HUES64 (cell line): ENCODE measurements around the gene PCDH15.

Source experiments
- H3K27ac ChIP-seq: 2 replicates; pipeline ENCODE4 v1.7.0; 2013; ENCODE audit warnings: low read depth, low read length, inconsistent platforms
- H3K27me3 ChIP-seq: 2 replicates; pipeline ENCODE4 v1.6.1; 2013; ENCODE audit warnings: mild to moderate bottlenecking, low read length; ENCODE audit not compliant: insufficient read depth
- H3K36me3 ChIP-seq: 2 replicates; pipeline ENCODE4 v1.6.1; 2013; ENCODE audit warnings: mild to moderate bottlenecking, low read length; ENCODE audit not compliant: insufficient read depth
- H3K4me1 ChIP-seq: 2 replicates; pipeline ENCODE4 v1.6.1; 2013; ENCODE audit warnings: mild to moderate bottlenecking, low read length, moderate library complexity; ENCODE audit not compliant: insufficient read depth
- H3K4me3 ChIP-seq: 2 replicates; pipeline ENCODE4 v1.5.1; 2013; ENCODE audit warnings: mild to moderate bottlenecking, low read length, moderate library complexity
- H3K9ac ChIP-seq: 2 replicates; pipeline ENCODE4 v1.6.1; 2013; ENCODE audit warnings: mild to moderate bottlenecking, low read depth, low read length
- H3K9me3 ChIP-seq: 2 replicates; pipeline ENCODE4 v1.6.1; 2013; ENCODE audit warnings: low read depth, low read length; ENCODE audit not compliant: insufficient read depth
- WGBS: fragments of 150-250, 120-280 bp; methylation state at CpG from one replicate; pipeline ENCODE4 v1.1.7; 2013; ENCODE audit warnings: missing lambda C conversion rate; 5-methylcytosine and 5-hydroxymethylcytosine counted together

Gene PCDH15

DNA sequence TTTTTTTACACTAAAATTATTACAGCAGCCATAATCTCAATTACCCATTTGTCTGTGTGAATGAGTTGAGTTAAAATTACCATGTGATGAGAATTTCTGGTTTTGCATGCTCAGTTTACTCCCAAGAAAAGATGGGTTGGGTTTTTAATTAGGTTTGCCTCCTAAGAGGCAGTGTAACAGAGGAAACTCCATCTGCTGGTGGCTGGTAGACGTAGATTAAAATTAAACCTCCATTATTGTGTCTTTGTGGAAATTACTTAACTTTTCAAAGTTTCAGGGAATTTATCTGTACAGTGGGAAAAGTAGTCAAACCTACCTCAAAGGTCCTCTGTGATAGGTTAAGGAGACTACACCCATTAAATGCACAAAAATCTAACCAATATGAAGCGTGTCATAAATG, 954.2 kb downstream of the PCDH15 start:
- Histone ChIP-seq H3K9me3 (no peaks in the 10 kb centered on the region), H3K27me3 (no peaks in the 10 kb centered on the region), H3K27ac (no peak overlapping the region), H3K4me3 (no peak overlapping the region), H3K9ac (no peak overlapping the region), H3K36me3 (no peaks in the 10 kb centered on the region), H3K4me1 (peaks cover 9% of the 10 kb centered on the region)
- WGBS, result 80% methylated on average over 1 of the region's 2 CpGs

DNA sequence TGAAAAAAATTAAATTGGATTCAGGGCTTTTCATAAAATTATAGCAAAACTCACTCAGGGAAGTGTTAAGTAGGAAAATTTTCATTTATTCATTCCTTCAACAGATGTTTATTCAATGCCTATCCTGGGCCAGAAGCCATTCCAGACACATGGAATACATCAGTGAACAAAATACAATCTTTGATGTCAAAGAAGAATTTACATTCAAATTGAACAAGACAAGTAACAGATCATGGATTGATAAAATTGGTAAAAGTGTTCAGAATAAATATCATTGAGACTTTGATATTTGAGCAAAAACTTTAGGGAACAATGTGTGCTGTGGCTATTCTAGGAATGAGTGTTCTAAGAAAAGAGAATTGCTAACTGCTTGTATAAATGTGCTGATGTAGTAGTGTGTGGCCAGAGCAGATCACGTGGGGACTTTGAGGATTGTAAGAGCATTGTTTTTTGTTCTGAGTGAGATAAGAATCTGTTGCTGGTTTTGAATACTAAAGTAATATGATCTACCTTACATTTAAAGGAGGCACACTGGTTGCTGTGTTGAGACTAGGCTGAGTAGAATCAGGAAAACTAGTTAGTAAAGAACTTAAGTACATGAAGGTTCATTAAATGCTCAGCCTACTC, 957.2 kb downstream of the PCDH15 start:
- no peaks in the 10 kb centered on the region for H3K36me3 ChIP-seq
- H3K27ac ChIP-seq, result no peak overlapping the region
- WGBS, result 69% methylated on average over 1 of the region's 1 CpG
- no peaks in the 10 kb centered on the region for H3K27me3 ChIP-seq
- peaks cover 9% of the 10 kb centered on the region for H3K4me1 ChIP-seq
- H3K9me3 ChIP-seq, result no peaks in the 10 kb centered on the region
- no peak overlapping the region for H3K9ac ChIP-seq
- H3K4me3 ChIP-seq, result no peak overlapping the region

DNA sequence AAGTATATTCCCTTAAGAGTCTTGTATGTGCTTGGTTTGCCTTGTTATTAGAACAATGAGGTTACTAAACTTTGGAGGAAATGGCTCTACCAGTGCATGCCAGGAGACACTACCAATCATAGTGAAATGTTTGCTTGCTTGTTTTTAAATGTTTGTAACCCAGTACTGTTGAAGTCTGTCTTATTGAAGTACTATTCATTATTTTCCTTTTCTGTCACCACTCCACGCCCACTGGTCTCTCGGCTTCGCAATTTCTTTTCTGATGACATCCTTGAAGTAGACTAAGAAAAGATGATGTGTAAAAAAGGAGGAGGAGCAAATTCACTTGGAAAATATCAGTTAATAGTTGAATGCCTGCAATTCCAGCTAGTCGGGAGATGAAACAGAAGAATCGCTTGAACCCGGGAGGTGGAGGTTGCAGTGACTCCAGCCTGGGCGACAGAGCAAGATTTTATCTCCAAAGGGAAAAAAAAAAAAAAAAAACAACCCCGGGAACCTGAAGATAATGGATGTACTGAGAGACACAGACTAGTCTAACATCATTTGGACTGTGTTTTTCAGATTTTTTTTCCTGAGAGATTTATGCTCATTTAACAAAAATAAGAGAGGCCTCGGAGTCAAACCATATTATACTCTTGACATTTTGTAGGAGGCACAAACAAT, 959.4 kb downstream of the PCDH15 start:
- no peak overlapping the region for H3K4me3 ChIP-seq
- H3K9ac ChIP-seq, result no peak overlapping the region
- H3K27me3 ChIP-seq, result no peaks in the 10 kb centered on the region
- H3K4me1 ChIP-seq, result peaks cover 9% of the 10 kb centered on the region
- WGBS, result 89% methylated on average over 7 of the region's 9 CpGs
- no peaks in the 10 kb centered on the region for H3K36me3 ChIP-seq
- H3K27ac ChIP-seq, result no peak overlapping the region
- no peaks in the 10 kb centered on the region for H3K9me3 ChIP-seq

DNA sequence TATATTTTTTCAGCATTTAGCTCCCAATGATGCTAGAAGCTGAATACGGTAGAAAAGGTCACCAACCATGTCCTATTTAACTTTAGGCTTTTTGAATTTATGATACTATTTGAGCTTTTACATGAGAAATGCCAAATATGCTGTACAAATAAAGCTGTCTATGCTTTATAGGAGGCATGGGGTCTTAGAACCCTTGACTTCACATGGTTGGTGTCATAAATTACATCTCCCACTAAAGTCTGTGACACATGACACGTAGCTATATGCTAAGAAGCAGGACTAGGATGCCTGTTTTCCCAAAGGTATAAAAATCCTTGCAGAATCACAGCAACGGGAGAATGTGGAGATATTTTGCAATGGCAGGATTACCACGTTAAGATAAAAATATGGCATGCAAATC, 960.4 kb downstream of the PCDH15 start:
- Histone ChIP-seq H3K36me3 (no peaks in the 10 kb centered on the region), H3K9me3 (no peaks in the 10 kb centered on the region), H3K27me3 (no peaks in the 10 kb centered on the region), H3K9ac (no peak overlapping the region), H3K4me3 (no peak overlapping the region), H3K27ac (no peak overlapping the region), H3K4me1 (peaks cover 9% of the 10 kb centered on the region)
- WGBS, result 85% methylated on average over 2 of the region's 4 CpGs

DNA sequence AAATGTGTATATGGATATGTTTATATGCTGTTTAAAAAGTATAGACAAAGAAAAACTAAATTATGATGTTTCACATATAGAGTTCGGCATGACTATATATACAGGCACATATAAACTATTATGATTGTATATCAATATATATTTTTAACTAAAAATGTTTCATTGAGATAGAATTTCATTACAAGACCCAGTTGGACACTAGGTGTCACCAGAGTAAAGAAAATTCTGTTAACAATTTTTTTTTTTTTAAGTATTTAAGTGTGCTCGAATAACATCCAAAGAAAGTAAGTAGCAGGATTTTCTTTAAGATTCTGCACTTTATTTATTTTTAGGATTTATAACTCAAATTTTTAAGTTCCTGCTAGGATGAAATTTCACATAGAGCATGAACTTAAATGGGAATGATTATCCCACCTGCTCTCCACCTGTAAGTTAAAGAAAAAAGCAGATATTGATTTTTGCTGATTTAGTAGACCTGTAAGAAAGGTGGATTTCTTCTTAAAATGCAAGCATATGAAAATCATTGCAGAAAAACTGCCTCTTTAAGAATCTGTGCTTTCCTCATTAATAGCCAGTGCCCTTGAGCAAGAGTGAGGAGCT, 961.5 kb downstream of the PCDH15 start:
- Histone ChIP-seq H3K36me3 (no peaks in the 10 kb centered on the region), H3K4me1 (peaks cover 9% of the 10 kb centered on the region), H3K4me3 (no peak overlapping the region), H3K9me3 (no peaks in the 10 kb centered on the region), H3K9ac (no peak overlapping the region), H3K27me3 (no peaks in the 10 kb centered on the region), H3K27ac (no peak overlapping the region)
- WGBS, result no CpG with 5 or more reads among the region's 2 CpGs

DNA sequence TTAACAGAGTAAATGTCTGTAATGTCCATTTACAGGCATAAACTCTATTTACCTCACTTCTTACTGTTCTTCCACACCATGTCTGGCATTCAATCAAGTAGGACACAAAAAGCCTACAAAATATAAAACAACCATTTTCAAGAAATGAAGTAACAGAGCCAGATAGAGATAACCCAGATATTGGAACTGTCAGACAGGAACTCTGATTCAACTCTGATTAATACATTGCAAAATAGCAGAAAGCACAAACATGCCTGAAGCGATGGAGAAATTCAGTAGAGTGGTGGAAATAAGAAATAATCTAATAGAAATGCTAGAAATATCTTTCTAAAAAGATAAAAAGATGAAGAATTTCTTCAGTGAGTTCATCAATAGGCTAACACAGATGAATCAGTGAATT, 964.4 kb downstream of the PCDH15 start:
- WGBS, result no CpG with 5 or more reads among the region's 1 CpG
- H3K4me3 ChIP-seq, result no peak overlapping the region
- H3K9ac ChIP-seq, result no peak overlapping the region
- no peaks in the 10 kb centered on the region for H3K27me3 ChIP-seq
- no peaks in the 10 kb centered on the region for H3K4me1 ChIP-seq
- no peaks in the 10 kb centered on the region for H3K36me3 ChIP-seq
- no peaks in the 10 kb centered on the region for H3K9me3 ChIP-seq
- H3K27ac ChIP-seq, result no peak overlapping the region

DNA sequence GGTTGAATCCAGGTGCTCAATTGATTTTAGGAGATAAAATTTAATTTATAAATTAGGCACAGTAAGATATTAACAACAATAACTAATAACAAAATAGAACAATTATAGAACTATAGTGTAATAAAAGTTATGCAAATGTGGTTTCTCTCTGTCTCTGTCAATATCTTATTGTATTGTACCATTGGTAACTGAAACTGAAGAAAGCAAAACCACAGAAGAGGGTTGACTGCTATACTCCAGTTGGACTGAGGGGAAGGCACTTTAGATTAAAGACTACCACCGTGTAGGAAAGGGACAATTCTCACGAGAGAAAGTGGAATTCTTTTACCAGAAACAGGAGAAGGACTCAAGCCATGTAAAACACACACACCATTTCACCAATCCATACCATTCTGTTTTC, 967.1 kb downstream of the PCDH15 start:
- Histone ChIP-seq H3K9me3 (no peaks in the 10 kb centered on the region), H3K27ac (no peak overlapping the region), H3K4me1 (no peaks in the 10 kb centered on the region), H3K4me3 (no peak overlapping the region), H3K27me3 (no peaks in the 10 kb centered on the region), H3K36me3 (no peaks in the 10 kb centered on the region), H3K9ac (no peak overlapping the region)
- 79% methylated on average over 2 of the region's 2 CpGs for WGBS

DNA sequence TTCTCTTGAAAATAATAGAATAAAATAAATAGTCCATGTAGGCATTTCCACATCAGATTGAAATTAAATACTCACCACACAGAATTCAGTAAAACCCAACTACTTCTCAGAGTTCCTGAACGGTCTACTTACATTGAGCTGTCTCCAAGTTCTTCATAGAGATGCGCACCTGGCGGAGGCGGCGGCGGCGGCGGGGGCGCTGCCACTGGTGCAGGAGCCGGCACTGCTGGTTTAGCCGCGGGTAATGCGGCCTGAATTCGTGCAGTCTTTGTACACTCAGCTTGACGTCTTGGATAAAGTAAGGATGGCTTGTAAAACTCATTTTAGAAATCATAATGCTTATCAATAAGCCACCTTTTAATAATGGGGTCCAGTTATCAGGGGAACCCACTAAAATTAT, 973.8 kb downstream of the PCDH15 start:
- no peaks in the 10 kb centered on the region for H3K36me3 ChIP-seq
- no peaks in the 10 kb centered on the region for H3K9me3 ChIP-seq
- 96% methylated on average over 15 of the region's 15 CpGs for WGBS
- H3K9ac ChIP-seq, result no peak overlapping the region
- no peaks in the 10 kb centered on the region for H3K4me1 ChIP-seq
- H3K27me3 ChIP-seq, result no peaks in the 10 kb centered on the region
- no peak overlapping the region for H3K4me3 ChIP-seq
- H3K27ac ChIP-seq, result no peak overlapping the region

DNA sequence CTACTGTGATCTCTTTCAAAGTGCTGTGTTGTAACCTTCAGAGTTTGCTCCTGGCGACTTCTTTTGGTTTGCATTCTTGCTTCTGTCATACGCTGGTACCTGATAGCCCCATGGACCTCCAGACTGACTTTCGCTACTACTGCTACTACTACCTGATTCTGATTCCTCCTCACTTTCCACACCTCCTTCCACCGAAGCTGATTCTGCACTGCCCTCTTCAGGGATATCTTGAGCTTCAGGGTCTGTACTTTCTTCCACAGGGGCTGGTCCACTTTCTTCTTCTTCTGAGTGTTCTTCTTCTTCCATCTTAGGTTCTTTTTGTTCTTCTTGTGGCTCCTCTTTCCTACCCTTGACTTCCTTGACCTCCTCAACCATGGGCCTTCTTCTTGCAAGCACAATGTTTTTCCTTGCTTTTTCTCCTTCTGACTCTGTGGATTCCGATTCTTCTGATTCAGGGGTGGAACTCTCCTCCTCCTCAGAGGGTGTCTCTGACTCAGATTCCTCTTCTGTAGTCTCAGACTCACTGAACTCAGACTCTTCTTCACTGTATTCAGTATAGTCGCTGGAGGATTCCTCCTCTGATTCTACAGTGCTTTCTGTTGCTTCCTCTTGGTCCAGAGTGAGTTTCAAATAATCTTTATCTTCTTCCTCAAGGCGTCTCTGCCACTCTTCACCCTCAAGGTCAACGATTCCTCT, 992.2 kb downstream of the PCDH15 start:
- H3K36me3 ChIP-seq, result no peaks in the 10 kb centered on the region
- 91% methylated on average over 8 of the region's 8 CpGs for WGBS
- no peak overlapping the region for H3K9ac ChIP-seq
- no peaks in the 10 kb centered on the region for H3K27me3 ChIP-seq
- H3K27ac ChIP-seq, result no peak overlapping the region
- no peaks in the 10 kb centered on the region for H3K9me3 ChIP-seq
- no peak overlapping the region for H3K4me3 ChIP-seq
- no peaks in the 10 kb centered on the region for H3K4me1 ChIP-seq

DNA sequence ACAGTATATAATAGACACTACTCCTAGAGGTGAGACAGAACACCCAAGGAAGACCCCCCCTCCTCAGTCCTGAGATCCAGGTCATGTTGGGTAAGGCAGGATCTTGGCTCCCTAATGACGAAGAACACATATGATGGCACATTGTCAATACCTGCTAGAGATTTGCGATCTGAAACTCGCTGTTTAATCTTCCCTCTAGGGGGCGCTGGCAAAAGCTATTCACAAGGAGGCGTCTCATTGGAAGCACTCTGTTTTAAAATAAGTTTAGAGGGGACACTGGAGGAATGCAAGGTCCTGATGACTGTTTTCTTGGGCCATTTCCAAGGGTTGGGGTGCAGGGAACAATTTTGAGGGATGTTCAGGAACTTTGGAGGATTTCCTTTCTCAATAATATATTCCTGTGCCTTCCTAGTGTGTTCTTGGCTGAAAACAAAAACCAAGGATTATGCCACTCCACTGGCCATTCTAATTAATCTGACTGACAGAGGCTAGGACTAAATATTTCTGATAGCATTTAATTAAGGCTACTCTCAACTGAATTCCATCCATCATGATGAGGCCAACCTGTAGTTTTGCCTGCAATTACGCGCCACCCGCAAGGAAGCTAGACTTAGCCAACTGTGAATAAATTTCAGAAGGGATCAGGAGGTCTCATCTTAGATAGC, 1014.7 kb downstream of the PCDH15 start:
- H3K36me3 ChIP-seq, result no peaks in the 10 kb centered on the region
- no peak overlapping the region for H3K27ac ChIP-seq
- no peaks in the 10 kb centered on the region for H3K9me3 ChIP-seq
- no peaks in the 10 kb centered on the region for H3K27me3 ChIP-seq
- H3K9ac ChIP-seq, result no peak overlapping the region
- H3K4me3 ChIP-seq, result no peak overlapping the region
- H3K4me1 ChIP-seq, result no peaks in the 10 kb centered on the region
- 86% methylated on average over 8 of the region's 8 CpGs for WGBS

DNA sequence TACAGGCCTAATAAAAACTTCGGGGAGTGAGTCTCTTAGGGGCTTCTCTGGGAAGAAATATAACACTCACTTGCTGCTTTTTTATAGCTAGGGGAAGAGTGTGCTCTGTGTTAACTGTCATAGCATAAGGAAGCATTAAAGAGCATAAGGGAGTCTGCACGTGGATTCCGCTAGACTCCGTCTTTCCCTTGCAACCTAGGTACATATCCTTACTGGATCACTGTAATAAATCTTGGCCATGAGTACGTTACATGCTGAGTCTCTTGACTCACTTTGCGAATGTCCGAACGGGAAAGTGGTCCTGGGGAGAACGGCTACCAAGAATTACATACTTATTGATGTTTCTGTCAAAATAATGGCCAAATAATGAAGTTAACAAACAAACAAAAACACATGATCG, 1029.3 kb downstream of the PCDH15 start:
- Histone ChIP-seq H3K4me3 (no peak overlapping the region), H3K4me1 (no peaks in the 10 kb centered on the region), H3K27me3 (no peaks in the 10 kb centered on the region), H3K36me3 (no peaks in the 10 kb centered on the region), H3K9me3 (no peaks in the 10 kb centered on the region), H3K9ac (no peak overlapping the region), H3K27ac (no peak overlapping the region)
- WGBS, result 95% methylated on average over 9 of the region's 10 CpGs
